MM.1S (cell line): Measurements from ENCODE around the gene GPR61.

Experiments used
- DNase-seq: peaks from one replicate; pipeline ENCODE4 v3.0.0-alpha.2; 2015
- H2AFZ ChIP-seq: fragments of 300-600 bp; sonication (generic); 2 replicates; pipeline ENCODE4 v1.6.0; 2016; ENCODE audit warnings: antibody characterized with exemption, low read length
- H3F3A ChIP-seq: fragments of 300-600 bp; sonication (generic); 2 replicates; pipeline ENCODE4 v1.6.1; 2016; ENCODE audit warnings: mild to moderate bottlenecking, antibody characterized with exemption, low read length, moderate library complexity, mixed read lengths; ENCODE audit not compliant: insufficient read depth
- H3K27ac ChIP-seq: fragments of 300-600 bp; sonication (generic); 2 replicates; pipeline ENCODE4 v1.5.1; 2016; ENCODE audit warnings: mild to moderate bottlenecking, low read length
- H3K27me3 ChIP-seq: fragments of 300-600 bp; sonication (generic); replicated peaks from 2 replicates; pipeline ENCODE4 v1.6.0; 2016; ENCODE audit warnings: low read length; ENCODE audit not compliant: insufficient read depth
- H3K36me3 ChIP-seq: fragments of 300-600 bp; sonication (generic); replicated peaks from 2 replicates; pipeline ENCODE4 v1.6.1; 2016; ENCODE audit warnings: mild to moderate bottlenecking, low read length, mixed read lengths; ENCODE audit not compliant: insufficient read depth
- H3K4me1 ChIP-seq: fragments of 300-600 bp; sonication (generic); 2 replicates; pipeline ENCODE4 v1.6.1; 2016; ENCODE audit warnings: low read length, mixed read lengths
- H3K4me2 ChIP-seq: fragments of 300-600 bp; sonication (generic); 2 replicates; pipeline ENCODE4 v1.6.0; 2016; ENCODE audit warnings: low read depth, low read length
- H3K4me3 ChIP-seq: fragments of 300-600 bp; sonication (generic); 2 replicates; pipeline ENCODE4 v1.5.1; 2016; ENCODE audit warnings: low read length, mixed read lengths
- H3K79me2 ChIP-seq: fragments of 300-600 bp; sonication (generic); 2 replicates; pipeline ENCODE4 v1.6.1; 2016; ENCODE audit warnings: mixed run types, low read length, mixed read lengths
- H3K9ac ChIP-seq: fragments of 300-600 bp; sonication (generic); 2 replicates; pipeline ENCODE4 v1.6.1; 2016; ENCODE audit warnings: low read length, mixed read lengths
- H3K9me2 ChIP-seq: fragments of 300-600 bp; sonication (generic); replicated peaks from 2 replicates; pipeline ENCODE4 v1.6.1; 2016; ENCODE audit warnings: mild to moderate bottlenecking, low read length, mixed read lengths; ENCODE audit not compliant: insufficient read depth
- H3K9me3 ChIP-seq: fragments of 300-600 bp; sonication (generic); replicated peaks from 2 replicates; pipeline ENCODE4 v1.6.1; 2016; ENCODE audit warnings: mild to moderate bottlenecking, low read length, mixed read lengths; ENCODE audit not compliant: insufficient read depth
- H4K20me1 ChIP-seq: fragments of 300-600 bp; sonication (generic); 2 replicates; pipeline ENCODE4 v1.6.1; 2016; ENCODE audit warnings: mild to moderate bottlenecking, low read length, moderate library complexity, mixed read lengths; ENCODE audit not compliant: insufficient read depth
- EZH2 ChIP-seq: fragments of 300-600 bp; sonication (generic); optimal IDR thresholded peaks from 2 replicates; pipeline ENCODE3; 2017; ENCODE audit warnings: low read depth, mild to moderate bottlenecking, antibody characterized with exemption, low read length, mixed read lengths
- EZH2phosphoT487 ChIP-seq: fragments of 300-600 bp; sonication (generic); IDR thresholded peaks from 2 replicates; pipeline ENCODE4 v1.6.1; 2018; ENCODE audit warnings: antibody characterized with exemption, low read length
- TF ChIP-seq, protein P1 (sequence below): fragments of 300-600 bp; sonication (generic); IDR thresholded peaks from 2 replicates; pipeline ENCODE4 v1.5.1; 2016; ENCODE audit warnings: antibody characterized with exemption, low read length, mixed read lengths

GPR61 gene

GRCh38 chr1:109539676-109540075, at the start of gene GPR61:
GPR61 (plus strand) TSS chr1:109539872; CDS start chr1:109543023, 3,151 bp downstream.
- Histone ChIP-seq H3F3A (no peaks in the 10 kb centered on the region), H2AFZ (no peak within 1 kb of the TSS), H3K9me2 (no peaks in the 10 kb centered on the region), H3K4me1 (no peaks in the 10 kb centered on the region), H3K36me3 (no peaks in the 10 kb centered on the region), H3K4me3 (no peak within 1 kb of the TSS), H3K9ac (no peak within 1 kb of the TSS), H3K27ac (no peak within 1 kb of the TSS), H3K27me3 (no peaks in the 10 kb centered on the region), H3K4me2 (no peak within 1 kb of the TSS), H3K79me2 (no peaks in the 10 kb centered on the region), H4K20me1 (no peaks in the 10 kb centered on the region), H3K9me3 (no peaks in the 10 kb centered on the region)
- no peak for DNase-seq
- TF ChIP-seq EZH2phosphoT487 = no peak

GRCh38 chr1:109490029-109490933, 49.4 kb upstream of the GPR61 start:
- 0 out of 2 replicates have a peak, but pooled peaks cover 2% of the 10 kb centered on the region for H3K4me1 ChIP-seq
- peaks cover 3% of the 10 kb centered on the region; the same call in 1 of the 2 replicates for H3K79me2 ChIP-seq
- no peaks in the 10 kb centered on the region for H3K9me3 ChIP-seq
- H3K36me3 ChIP-seq = no peaks in the 10 kb centered on the region
- H3K4me2 ChIP-seq = no peak overlapping the region
- no peak overlapping the region for H3K27ac ChIP-seq
- DNase-seq = peak; percentile 39
- H3K27me3 ChIP-seq = no peaks in the 10 kb centered on the region
- TF ChIP-seq, protein P1, sequence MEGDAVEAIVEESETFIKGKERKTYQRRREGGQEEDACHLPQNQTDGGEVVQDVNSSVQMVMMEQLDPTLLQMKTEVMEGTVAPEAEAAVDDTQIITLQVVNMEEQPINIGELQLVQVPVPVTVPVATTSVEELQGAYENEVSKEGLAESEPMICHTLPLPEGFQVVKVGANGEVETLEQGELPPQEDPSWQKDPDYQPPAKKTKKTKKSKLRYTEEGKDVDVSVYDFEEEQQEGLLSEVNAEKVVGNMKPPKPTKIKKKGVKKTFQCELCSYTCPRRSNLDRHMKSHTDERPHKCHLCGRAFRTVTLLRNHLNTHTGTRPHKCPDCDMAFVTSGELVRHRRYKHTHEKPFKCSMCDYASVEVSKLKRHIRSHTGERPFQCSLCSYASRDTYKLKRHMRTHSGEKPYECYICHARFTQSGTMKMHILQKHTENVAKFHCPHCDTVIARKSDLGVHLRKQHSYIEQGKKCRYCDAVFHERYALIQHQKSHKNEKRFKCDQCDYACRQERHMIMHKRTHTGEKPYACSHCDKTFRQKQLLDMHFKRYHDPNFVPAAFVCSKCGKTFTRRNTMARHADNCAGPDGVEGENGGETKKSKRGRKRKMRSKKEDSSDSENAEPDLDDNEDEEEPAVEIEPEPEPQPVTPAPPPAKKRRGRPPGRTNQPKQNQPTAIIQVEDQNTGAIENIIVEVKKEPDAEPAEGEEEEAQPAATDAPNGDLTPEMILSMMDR = peak; percentile 57
- TF ChIP-seq EZH2 = no peak
- H3K9me2 ChIP-seq = no peaks in the 10 kb centered on the region
- no peak overlapping the region for H2AFZ ChIP-seq
- H4K20me1 ChIP-seq = no peaks in the 10 kb centered on the region
- no peak overlapping the region for H3K4me3 ChIP-seq
- H3F3A ChIP-seq = no peaks in the 10 kb centered on the region
- no peak overlapping the region for H3K9ac ChIP-seq

- H3K27ac ChIP-seq = no peak overlapping the region
- no peak overlapping the region for H3K4me2 ChIP-seq
- no peak overlapping the region for H3K9ac ChIP-seq
- peaks cover 3% of the 10 kb centered on the region; the same call in 1 of the 2 replicates for H3K79me2 ChIP-seq
- TF ChIP-seq, protein P1 = no peak
- no peak for TF ChIP-seq EZH2
- no peak for TF ChIP-seq EZH2phosphoT487
- H3F3A ChIP-seq = no peaks in the 10 kb centered on the region
- no peak overlapping the region for H2AFZ ChIP-seq
- H3K9me3 ChIP-seq = no peaks in the 10 kb centered on the region
- no peak for DNase-seq
- H4K20me1 ChIP-seq = no peaks in the 10 kb centered on the region
- H3K36me3 ChIP-seq = no peaks in the 10 kb centered on the region
- H3K9me2 ChIP-seq = no peaks in the 10 kb centered on the region
- 0 out of 2 replicates have a peak, but pooled peaks cover 2% of the 10 kb centered on the region for H3K4me1 ChIP-seq
- no peaks in the 10 kb centered on the region for H3K27me3 ChIP-seq
- H3K4me3 ChIP-seq = no peak overlapping the region
Observed at GRCh38 chr1:109490934-109491302, 48.8 kb upstream of the GPR61 start.

DNA sequence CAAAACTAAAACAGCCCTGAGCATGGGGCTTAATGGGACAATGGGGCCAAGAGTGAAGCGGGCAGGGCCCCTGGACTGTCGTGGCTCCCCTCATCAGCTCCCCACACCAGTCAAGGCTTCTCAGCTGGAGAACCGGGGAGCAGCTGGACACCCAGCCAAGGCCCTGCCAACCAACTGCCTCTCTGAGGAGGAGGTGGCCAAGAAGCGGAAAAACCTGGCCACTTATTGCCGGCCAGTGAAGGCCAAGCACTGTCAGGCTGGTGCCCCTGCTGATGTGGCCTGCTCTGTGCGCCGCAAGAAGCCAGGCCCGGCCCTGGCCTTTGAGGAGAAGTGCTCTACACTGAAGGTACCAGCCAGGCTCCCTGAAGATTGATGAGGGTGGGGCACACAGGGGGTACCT, 48.3 kb upstream of the GPR61 start:
- no peak overlapping the region for H3K9ac ChIP-seq
- H3K4me1 ChIP-seq = 0 out of 2 replicates have a peak, but pooled peaks cover 2% of the 10 kb centered on the region

More for the DNA sequence above, 48.3 kb upstream of the GPR61 start:
- no peak for TF ChIP-seq EZH2
- TF ChIP-seq EZH2phosphoT487 = no peak
- TF ChIP-seq, protein P1 = no peak
- H3K27me3 ChIP-seq = no peaks in the 10 kb centered on the region
- H3K9me2 ChIP-seq = no peaks in the 10 kb centered on the region
- no peaks in the 10 kb centered on the region for H3K36me3 ChIP-seq
- no peak for DNase-seq
- H3K4me3 ChIP-seq = no peak overlapping the region
- no peaks in the 10 kb centered on the region for H4K20me1 ChIP-seq
- peaks cover 3% of the 10 kb centered on the region; the same call in 1 of the 2 replicates for H3K79me2 ChIP-seq
- no peak overlapping the region for H3K27ac ChIP-seq
- no peaks in the 10 kb centered on the region for H3K9me3 ChIP-seq
- no peaks in the 10 kb centered on the region for H3F3A ChIP-seq
- H3K4me2 ChIP-seq = no peak overlapping the region
- H2AFZ ChIP-seq = no peak overlapping the region
